OCI-LY7 (cell line): ENCODE data around the gene MAML3.

Source experiments
- CTCF ChIP-seq: fragments of 200-600 bp; sonication (generic); conservative IDR thresholded peaks from 2 replicates; pipeline ENCODE4 v1.5.1; 2014; ENCODE audit warnings: mild to moderate bottlenecking, antibody characterized with exemption, low read length, moderate library complexity, mixed read lengths
- EZH2phosphoT487 ChIP-seq: fragments of 200-600 bp; sonication (generic); IDR thresholded peaks from 2 replicates; pipeline ENCODE4 v1.6.1; 2018; ENCODE audit warnings: low read depth, borderline replicate concordance, mild to moderate bottlenecking, mixed run types, antibody characterized with exemption, low read length, moderate library complexity, mixed read lengths

DNA sequence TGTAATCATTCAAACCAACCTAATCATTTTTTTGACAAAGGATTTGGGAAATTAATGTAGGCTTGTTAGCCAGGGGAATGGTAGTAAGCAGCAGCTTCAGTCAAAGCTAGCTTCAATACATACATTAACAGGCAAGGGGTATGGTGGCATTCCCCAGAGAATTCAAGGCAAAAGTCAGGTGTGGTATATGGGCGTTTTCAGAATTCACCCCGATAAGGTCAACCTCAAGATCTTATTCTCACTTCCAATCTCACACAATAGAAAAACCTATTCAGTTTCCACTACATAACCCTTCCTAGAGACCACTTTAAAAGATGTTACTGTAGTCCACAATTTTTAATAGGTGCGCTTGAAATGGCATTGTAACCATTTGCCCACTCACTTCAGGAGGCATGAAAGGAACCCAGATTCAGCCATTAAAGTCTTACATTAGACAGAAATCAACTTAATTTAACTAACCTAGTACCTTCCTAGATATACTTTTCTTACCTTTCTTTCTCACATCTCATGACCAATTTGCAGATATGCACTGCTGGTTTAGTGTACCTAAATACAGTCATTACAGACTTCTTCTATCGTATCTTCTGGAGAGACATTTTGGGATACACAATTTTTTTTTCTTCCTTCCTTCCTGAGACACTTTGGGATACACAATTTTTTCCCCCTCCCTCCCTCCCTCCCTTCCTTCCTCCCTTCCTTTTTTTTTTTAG, 34.9 kb downstream of the MAML3 start:
- no peak for TF ChIP-seq CTCF
- TF ChIP-seq EZH2phosphoT487, result no peak
